H9 (cell line): ENCODE measurements around the gene S100A16. TPM values are rescaled to one million over a fixed set of nuclear protein-coding genes. Genes with fewer than 3 reads are reported as not detected.

Source experiments
- DNase-seq: peaks from one replicate; pipeline ENCODE4 v3.0.0-alpha.2; 2017
- H2AFZ ChIP-seq: one replicate; pipeline ENCODE4 v1.6.1; 2013; ENCODE audit warnings: mild to moderate bottlenecking, low read length, control low read depth, moderate library complexity
- H2AK5ac ChIP-seq: 2 replicates; pipeline ENCODE4 v1.6.1; 2013; ENCODE audit warnings: low read length, control low read depth, mixed read lengths; ENCODE audit not compliant: insufficient read length
- H2BK120ac ChIP-seq: one replicate; pipeline ENCODE4 v1.6.1; 2013; ENCODE audit warnings: low read depth, mild to moderate bottlenecking, low read length, control low read depth, inconsistent platforms; ENCODE audit not compliant: poor library complexity, severe bottlenecking
- H2BK12ac ChIP-seq: 2 replicates; pipeline ENCODE4 v1.6.1; 2013; ENCODE audit warnings: low read length, control low read depth, mixed read lengths, low read depth; ENCODE audit not compliant: insufficient read length
- H2BK15ac ChIP-seq: 2 replicates; pipeline ENCODE4 v1.6.1; 2013; ENCODE audit warnings: low read depth, low read length, control low read depth
- H2BK20ac ChIP-seq: one replicate; pipeline ENCODE4 v1.6.1; 2013; ENCODE audit warnings: low read depth, mild to moderate bottlenecking, low read length, control low read depth, inconsistent platforms; ENCODE audit not compliant: poor library complexity, severe bottlenecking
- H2BK5ac ChIP-seq: 2 replicates; pipeline ENCODE4 v1.6.1; 2013; ENCODE audit warnings: low read length, control low read depth, mixed read lengths; ENCODE audit not compliant: insufficient read length
- H3K14ac ChIP-seq: 2 replicates; pipeline ENCODE4 v1.6.1; 2013; ENCODE audit warnings: low read length, control low read depth; ENCODE audit not compliant: insufficient read depth
- H3K18ac ChIP-seq: 2 replicates; pipeline ENCODE4 v1.6.1; 2013; ENCODE audit warnings: low read depth, mild to moderate bottlenecking, mixed read lengths, low read length, control low read depth; ENCODE audit not compliant: insufficient read length
- H3K23ac ChIP-seq: 2 replicates; pipeline ENCODE4 v1.6.1; 2013; ENCODE audit warnings: low read length, control low read depth, mixed read lengths, low read depth; ENCODE audit not compliant: insufficient read length
- H3K23me2 ChIP-seq: 2 replicates; pipeline ENCODE4 v1.6.1; 2013; ENCODE audit warnings: low read depth, mild to moderate bottlenecking, mixed read lengths, low read length, control low read depth; ENCODE audit not compliant: insufficient read length, poor library complexity, severe bottlenecking
- H3K27ac ChIP-seq: 2 replicates; pipeline ENCODE4 v1.5.1; 2013; ENCODE audit warnings: low read length, control low read depth, mixed read lengths, low read depth; ENCODE audit not compliant: insufficient read length
- H3K27me3 ChIP-seq: 2 replicates; pipeline ENCODE4 v1.6.1; 2013; ENCODE audit warnings: low read length, control low read depth, inconsistent platforms; ENCODE audit not compliant: insufficient read depth
- H3K4ac ChIP-seq: 2 replicates; pipeline ENCODE4 v1.6.1; 2013; ENCODE audit warnings: low read depth, mild to moderate bottlenecking, control low read depth, inconsistent platforms, low read length, moderate library complexity
- H3K4me1 ChIP-seq: 2 replicates; pipeline ENCODE4 v1.6.1; 2013; ENCODE audit warnings: low read length, control low read depth, inconsistent platforms; ENCODE audit not compliant: insufficient read depth
- H3K4me2 ChIP-seq: 2 replicates; pipeline ENCODE4 v1.6.1; 2013; ENCODE audit warnings: low read length, control low read depth, mixed read lengths; ENCODE audit not compliant: insufficient read length, insufficient read depth
- H3K56ac ChIP-seq: 2 replicates; pipeline ENCODE4 v1.6.1; 2013; ENCODE audit warnings: low read depth, mild to moderate bottlenecking, mixed read lengths, low read length, control low read depth; ENCODE audit not compliant: insufficient read length
- H3K79me1 ChIP-seq: 2 replicates; pipeline ENCODE4 v1.6.1; 2013; ENCODE audit warnings: low read depth, mild to moderate bottlenecking, moderate library complexity, low read length, control low read depth, inconsistent platforms; ENCODE audit not compliant: insufficient read depth, poor library complexity, severe bottlenecking
- H3K79me2 ChIP-seq: 2 replicates; pipeline ENCODE4 v1.6.1; 2013; ENCODE audit warnings: low read length, control low read depth, inconsistent platforms; ENCODE audit not compliant: insufficient read depth
- H3K9ac ChIP-seq: 2 replicates; pipeline ENCODE4 v1.6.1; 2013; ENCODE audit warnings: low read length, control low read depth, mixed read lengths; ENCODE audit not compliant: insufficient read length; ENCODE audit errors: extremely low read depth
- H3K9me3 ChIP-seq: one replicate; pipeline ENCODE4 v1.6.1; 2013; ENCODE audit warnings: low read depth, low read length, inconsistent platforms; ENCODE audit not compliant: control insufficient read depth
- H3T11ph ChIP-seq: one replicate; pipeline ENCODE4 v1.6.1; 2013; ENCODE audit warnings: mild to moderate bottlenecking, low read length, control low read depth, inconsistent platforms
- H4K20me1 ChIP-seq: one replicate; pipeline ENCODE4 v1.6.1; 2013; ENCODE audit not compliant: control insufficient read depth, insufficient read length, insufficient read depth
- H4K5ac ChIP-seq: 2 replicates; pipeline ENCODE4 v1.6.1; 2013; ENCODE audit warnings: low read depth, mild to moderate bottlenecking, mixed read lengths, low read length, control low read depth; ENCODE audit not compliant: insufficient read length
- H4K8ac ChIP-seq: replicated peaks from 2 replicates; pipeline ENCODE4 v1.6.1; 2013; ENCODE audit warnings: low read length, control low read depth, mixed read lengths, low read depth; ENCODE audit not compliant: insufficient read length
- H4K91ac ChIP-seq: 2 replicates; pipeline ENCODE4 v1.6.1; 2013; ENCODE audit warnings: low read depth, mild to moderate bottlenecking, moderate library complexity, mixed read lengths, low read length, control low read depth; ENCODE audit not compliant: insufficient read length
- H3K27ac Mint-ChIP-seq, 3 experiments: 2 replicates in 2 of 3; 3 replicates in 1 of 3; pipeline ENCODE4 v1.8.0; 2020 to 2021; ENCODE audit warnings: mixed read lengths in 3 of 3, mild to moderate bottlenecking in 1 of 3, moderate library complexity in 1 of 3
- H3K27me3 Mint-ChIP-seq: 2 replicates; pipeline ENCODE4 v1.8.0; 2021; ENCODE audit warnings: low read depth, mild to moderate bottlenecking, moderate library complexity, mixed read lengths
- H3K36me3 Mint-ChIP-seq, 3 experiments: 2 replicates in 2 of 3; 3 replicates in 1 of 3; pipeline ENCODE4 v1.8.0; 2020 to 2021; ENCODE audit warnings: low read depth in 3 of 3, mixed read lengths in 3 of 3; ENCODE audit not compliant: insufficient read depth in 1 of 3
- H3K4me1 Mint-ChIP-seq, 2 experiments: 2 replicates each; pipeline ENCODE4 v1.8.0; 2020; ENCODE audit warnings: mixed read lengths in 2 of 2
- H3K4me3 Mint-ChIP-seq, 2 experiments: 2 replicates in 1 of 2; 3 replicates in 1 of 2; pipeline ENCODE4 v1.8.0; 2020 to 2021; ENCODE audit warnings: mild to moderate bottlenecking in 2 of 2, mixed read lengths in 2 of 2, moderate library complexity in 1 of 2
- H3K9me3 Mint-ChIP-seq, 2 experiments: 2 replicates in 1 of 2; 3 replicates in 1 of 2; pipeline ENCODE4 v1.8.0; 2020; ENCODE audit warnings: mild to moderate bottlenecking in 2 of 2, mixed read lengths in 2 of 2, moderate library complexity in 1 of 2
- CTCF ChIP-seq: fragments of 200-600 bp; sonication (generic); conservative IDR thresholded peaks from 3 replicates; pipeline ENCODE4 v1.8.0; 2021; ENCODE audit warnings: antibody characterized with exemption, mild to moderate bottlenecking
- WGBS: extraction: QIAGEN DNeasy Blood & Tissue Kit; methylation state at CpG from one replicate; pipeline ENCODE4 v1.1.7; 2013; ENCODE audit warnings: missing lambda C conversion rate, low lambda C conversion rate, mixed read lengths; ENCODE audit not compliant: insufficient read length; ENCODE audit errors: extremely low coverage; 5-methylcytosine and 5-hydroxymethylcytosine counted together
- total RNA-seq: library from RNA; stranded (reverse); gene quantifications from 2 replicates; pipeline ENCODE4 v1.2.1, GENCODE V29; 2021

Gene S100A16
- total RNA-seq, 1 experiment from 2014 or later = 8.0 TPM

GRCh38 chr1:153586347-153586746 is 26.6 kb downstream of the S100A16 start:
- Histone ChIP-seq H3K4me2 (no peak overlapping the region), H4K20me1 (no peaks in the 10 kb centered on the region), H3T11ph (no peak overlapping the region), H2BK120ac (no peak overlapping the region), H3K9ac (no peak overlapping the region), H3K79me1 (no peaks in the 10 kb centered on the region), H2BK20ac (no peak overlapping the region), H3K14ac (no peak overlapping the region), H4K8ac (no peak overlapping the region), H3K27ac (no peak overlapping the region), H2BK15ac (no peak overlapping the region), H4K5ac (no peak overlapping the region), H3K27me3 (no peaks in the 10 kb centered on the region), H3K4ac (no peak overlapping the region), H3K18ac (no peak overlapping the region), H3K9me3 (no peaks in the 10 kb centered on the region), H2AK5ac (no peak overlapping the region), H3K56ac (no peak overlapping the region), H4K91ac (no peak overlapping the region), H3K79me2 (no peaks in the 10 kb centered on the region), H2AFZ (no peak overlapping the region), H3K23ac (no peak overlapping the region), H3K23me2 (no peaks in the 10 kb centered on the region), H3K4me1 (no peaks in the 10 kb centered on the region; the same call in 1 of the 2 replicates), H2BK12ac (no peak overlapping the region), H2BK5ac (no peak overlapping the region)
- Mint-ChIP-seq H3K36me3 (no peaks in the 10 kb centered on the region), H3K4me1 (peaks cover 9 to 16% of the 10 kb centered on the region in 2 experiments; a peak in 3 of 4 replicates), H3K9me3 (no peaks in the 10 kb centered on the region), H3K27me3 (no peaks in the 10 kb centered on the region; the same call in 1 of the 2 replicates), H3K4me3 (no peak overlapping the region), H3K27ac (no peak overlapping the region)
- no peak for TF ChIP-seq CTCF
- DNase-seq = no peak
- WGBS = no CpG with 5 or more reads among the region's 1 CpG
